HS-27A (cell line): ENCODE data around the gene ARFRP1.

Experiments
- DNase-seq: peaks from one replicate; pipeline ENCODE4 v3.0.0-alpha.2; 2012; ENCODE audit warnings: low read depth, missing footprints

Gene ARFRP1

DNA sequence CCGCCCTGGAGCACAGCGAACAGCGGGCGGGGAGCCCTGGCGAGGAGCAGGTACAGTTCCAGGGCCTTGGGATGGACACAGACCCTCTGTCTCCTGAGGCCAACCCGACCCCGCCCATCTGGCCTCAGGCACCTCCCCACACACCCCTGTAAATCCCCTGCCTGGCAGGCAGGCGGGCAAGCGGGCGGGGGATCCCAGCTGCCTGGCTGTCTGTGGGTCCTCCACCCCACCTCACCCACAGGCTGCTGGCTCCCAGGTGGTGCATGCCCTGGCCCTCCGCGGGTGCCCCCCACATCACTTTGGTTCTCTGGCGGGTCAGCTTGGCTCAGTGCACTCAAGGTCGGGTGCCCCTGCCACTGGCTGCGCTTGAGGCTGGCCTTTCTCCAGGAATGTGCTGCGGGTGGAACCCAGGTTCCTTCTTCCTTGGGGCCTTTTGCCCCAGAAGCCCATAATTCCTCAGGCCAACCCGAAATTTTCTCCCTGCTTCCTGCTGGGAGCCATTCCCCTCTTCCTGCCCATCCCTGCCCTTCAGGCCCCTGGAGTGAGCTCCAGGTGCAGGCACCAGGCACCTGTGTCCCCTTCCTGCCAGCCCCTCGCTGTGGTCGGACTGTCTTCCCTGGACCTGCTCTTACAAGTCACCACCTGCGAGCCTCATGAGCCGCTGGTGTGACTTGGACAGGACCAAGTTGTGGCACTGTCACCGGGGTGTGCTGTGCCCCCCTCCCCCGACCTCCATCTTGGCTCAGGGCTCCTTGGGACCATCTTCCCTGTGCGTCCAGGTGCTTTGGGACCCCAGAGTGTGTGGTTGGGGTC lies 16.7 kb downstream of the ARFRP1 start:
- no peak for DNase-seq

- DNase-seq = no peak
Measured at GRCh38 chr20:63690003-63690897, 17.5 kb downstream of the ARFRP1 start.

DNA sequence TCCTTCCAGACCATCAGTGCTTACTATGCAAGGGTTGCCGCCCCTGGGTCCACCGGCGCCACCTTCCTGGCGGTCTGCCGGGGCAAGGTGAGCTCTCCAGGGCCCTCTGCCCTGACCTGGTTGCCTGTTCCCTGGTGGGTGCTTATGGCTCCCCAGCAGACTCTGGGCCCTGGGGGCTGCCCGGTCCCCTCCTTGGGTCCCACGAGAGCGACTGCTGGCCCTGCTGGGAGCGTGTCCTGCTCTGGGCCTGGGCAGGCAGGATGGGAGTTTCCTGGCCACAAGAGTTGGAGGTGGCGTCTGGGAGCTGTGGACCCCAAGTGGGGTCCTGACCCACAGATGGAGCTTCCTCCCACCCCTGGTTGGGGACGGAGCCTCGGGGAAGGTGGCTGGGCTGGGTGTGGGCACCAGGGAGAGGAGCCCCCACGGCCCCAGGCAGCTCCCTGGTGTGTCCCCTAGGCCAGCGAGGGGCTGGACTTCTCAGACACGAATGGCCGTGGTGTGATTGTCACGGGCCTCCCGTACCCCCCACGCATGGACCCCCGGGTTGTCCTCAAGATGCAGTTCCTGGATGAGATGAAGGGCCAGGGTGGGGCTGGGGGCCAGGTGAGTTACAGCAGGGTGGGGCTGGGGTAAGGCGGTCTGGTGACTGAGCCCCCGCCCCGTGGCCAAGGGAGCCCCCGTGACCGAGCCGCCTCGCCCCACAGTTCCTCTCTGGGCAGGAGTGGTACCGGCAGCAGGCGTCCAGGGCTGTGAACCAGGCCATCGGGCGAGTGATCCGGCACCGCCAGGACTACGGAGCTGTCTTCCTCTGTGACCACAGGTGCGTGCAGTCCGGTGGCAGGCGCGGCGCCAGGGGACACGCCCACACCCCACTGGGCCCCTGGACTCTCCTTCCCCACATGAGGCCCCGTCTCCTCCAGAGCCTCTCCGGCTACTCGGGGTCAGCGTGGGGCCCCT lies 18.5 kb downstream of the ARFRP1 start:
- no peak for DNase-seq

DNA sequence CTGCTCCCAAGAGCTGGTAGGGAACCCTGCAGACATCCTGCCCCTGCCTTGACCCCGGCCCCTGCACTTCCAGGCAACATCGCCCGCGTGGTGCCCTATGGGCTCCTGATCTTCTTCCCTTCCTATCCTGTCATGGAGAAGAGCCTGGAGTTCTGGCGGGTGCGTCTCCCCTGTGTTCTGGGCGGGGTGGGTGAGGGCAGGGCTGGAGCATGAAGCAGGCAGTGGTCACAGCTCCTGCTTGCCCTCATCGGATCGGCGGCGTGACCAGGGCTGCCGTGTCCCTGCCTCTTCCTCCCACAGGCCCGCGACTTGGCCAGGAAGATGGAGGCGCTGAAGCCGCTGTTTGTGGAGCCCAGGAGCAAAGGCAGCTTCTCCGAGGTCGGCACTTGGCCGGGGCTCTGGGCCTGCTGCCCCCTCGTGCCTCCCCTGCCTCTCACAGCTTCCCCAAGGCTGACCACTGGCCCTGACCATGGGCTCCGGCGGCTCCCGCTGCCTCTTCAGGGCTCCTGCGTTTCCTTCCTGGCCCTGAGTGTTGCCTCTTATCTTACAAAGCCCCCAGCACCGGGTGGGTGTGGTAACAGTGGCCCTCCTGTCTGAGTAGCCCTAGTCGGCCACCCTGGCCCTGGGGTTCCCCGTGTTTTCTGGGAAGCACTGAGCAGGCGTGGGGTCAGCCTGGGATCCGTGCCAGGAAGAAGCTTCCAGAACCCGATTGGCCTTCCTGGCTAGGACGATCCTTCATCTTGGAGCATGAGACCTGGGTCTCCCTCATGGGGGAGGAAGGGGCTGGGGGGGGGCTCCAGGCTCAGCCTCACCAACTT lies 19.3 kb downstream of the ARFRP1 start:
- no peak for DNase-seq

DNA sequence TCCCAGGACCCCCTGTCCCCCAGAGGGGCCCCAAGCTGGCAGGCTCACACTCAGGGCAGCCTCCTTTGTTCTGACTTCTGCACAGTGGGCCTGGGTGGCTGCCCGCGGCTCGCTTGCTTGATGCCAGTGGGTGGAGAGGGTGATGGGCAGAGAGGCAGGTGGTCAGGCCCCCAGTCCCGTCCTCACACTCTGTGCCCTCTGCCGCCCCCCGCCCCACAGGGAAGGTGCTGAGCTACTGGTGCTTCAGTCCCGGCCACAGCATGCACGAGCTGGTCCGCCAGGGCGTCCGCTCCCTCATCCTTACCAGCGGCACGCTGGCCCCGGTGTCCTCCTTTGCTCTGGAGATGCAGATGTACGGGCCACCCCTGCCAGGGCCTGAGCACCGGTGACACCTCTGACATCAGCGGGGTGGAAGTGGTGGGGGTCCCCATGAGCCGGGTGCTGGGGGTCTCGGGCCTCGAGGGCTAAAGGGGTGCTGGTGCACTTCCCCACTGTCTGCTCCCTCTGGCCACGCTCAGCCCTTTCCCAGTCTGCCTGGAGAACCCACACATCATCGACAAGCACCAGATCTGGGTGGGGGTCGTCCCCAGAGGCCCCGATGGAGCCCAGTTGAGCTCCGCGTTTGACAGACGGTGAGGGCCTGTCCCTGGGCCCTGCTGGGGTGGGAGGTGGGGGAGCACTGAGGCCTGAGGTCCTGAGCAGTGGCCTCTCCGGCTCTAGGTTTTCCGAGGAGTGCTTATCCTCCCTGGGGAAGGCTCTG lies 20.2 kb downstream of the ARFRP1 start:
- DNase-seq = no peak

- DNase-seq = peak; percentile 38
Measured at GRCh38 chr20:63686492-63687321, 21.1 kb downstream of the ARFRP1 start.

DNA sequence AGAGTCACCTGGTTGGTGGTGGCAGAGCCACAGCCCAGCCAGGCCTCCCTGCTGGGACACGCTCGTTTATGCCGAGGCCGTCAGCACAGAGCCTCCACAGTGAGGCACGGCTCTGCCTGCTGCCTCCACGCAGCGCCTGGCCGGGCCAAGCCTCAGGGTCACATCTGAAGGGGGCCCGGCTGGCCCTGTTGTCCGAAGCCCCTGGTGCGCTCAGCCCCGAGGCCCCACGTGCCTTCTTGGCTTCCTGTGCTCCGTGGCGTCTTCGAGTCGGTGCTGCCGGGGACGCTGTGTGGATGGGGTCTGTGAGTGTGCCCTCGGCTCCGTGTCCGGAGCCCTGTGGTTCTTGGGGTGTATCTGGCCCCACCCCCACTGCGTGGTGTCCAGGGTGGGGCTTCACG lies 21.7 kb downstream of the ARFRP1 start:
- no peak for DNase-seq

DNA sequence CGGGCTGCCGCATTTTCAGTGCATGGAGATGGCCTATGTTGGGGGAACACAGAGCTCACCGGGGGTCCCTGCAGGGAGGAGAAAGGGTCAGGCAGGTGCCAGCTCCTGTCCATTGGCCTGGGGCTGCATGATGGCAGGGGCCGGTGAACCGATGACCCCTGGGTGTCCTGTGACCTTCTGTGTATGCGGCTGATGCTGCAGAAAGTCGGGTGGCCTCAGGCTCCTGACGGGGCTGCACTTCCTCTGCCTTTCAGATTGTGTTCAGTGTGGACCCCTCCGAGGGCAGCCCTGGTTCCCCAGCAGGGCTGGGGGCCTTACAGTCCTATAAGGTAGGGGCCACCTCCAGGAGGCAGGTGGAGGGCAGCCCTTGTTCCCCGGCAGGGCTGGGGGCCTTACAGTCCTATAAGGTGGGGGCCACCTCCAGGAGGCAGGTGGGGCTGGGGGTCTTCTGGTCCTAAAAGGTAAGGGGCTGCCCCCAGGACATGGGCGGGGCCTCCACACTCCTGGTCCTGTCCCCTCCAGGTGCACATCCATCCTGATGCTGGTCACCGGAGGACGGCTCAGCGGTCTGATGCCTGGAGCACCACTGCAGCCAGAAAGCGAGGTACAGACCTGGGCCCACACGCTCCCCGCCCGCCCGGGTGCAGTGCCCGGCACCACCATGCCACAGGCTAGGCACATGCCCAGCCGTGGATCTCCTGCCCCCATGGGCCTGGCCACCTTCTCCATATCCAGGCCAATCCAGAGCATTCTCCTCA lies 22.3 kb downstream of the ARFRP1 start:
- no peak for DNase-seq

GRCh38 chr20:63682384-63683139 lies 25.2 kb downstream of the ARFRP1 start:
- DNase-seq = peak; percentile 96

GRCh38 chr20:63681609-63682142 lies 26.1 kb downstream of the ARFRP1 start:
- no peak for DNase-seq

- DNase-seq = no peak
Measured at GRCh38 chr20:63680857-63681608, 26.7 kb downstream of the ARFRP1 start.

- no peak for DNase-seq
Measured at GRCh38 chr20:63680427-63680826, 27.3 kb downstream of the ARFRP1 start.

DNA sequence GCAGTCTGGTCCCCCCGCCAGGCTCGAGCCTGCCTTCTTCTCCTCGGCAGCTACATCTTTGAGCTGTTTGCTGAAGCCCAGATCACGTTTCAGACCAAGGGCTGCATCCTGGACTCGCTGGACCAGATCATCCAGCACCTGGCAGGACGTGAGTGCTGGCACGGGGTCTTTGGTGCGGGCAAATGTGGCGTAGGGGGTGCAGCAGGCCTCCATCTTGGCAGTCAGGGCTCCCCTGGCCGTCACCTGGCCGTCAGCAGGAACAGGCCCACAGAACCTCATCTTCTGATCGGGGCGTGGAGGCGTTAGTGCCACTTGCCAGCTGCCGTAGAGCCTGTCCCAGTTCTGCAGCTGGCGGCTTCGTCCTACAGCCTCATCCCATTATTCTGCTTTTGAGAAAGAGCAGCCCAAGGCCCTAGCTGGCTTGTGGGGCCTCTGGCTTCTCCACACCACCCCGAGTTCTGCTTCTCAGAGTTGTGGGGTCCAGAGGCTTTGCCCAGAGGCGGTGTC lies 27.9 kb downstream of the ARFRP1 start:
- no peak for DNase-seq

DNA sequence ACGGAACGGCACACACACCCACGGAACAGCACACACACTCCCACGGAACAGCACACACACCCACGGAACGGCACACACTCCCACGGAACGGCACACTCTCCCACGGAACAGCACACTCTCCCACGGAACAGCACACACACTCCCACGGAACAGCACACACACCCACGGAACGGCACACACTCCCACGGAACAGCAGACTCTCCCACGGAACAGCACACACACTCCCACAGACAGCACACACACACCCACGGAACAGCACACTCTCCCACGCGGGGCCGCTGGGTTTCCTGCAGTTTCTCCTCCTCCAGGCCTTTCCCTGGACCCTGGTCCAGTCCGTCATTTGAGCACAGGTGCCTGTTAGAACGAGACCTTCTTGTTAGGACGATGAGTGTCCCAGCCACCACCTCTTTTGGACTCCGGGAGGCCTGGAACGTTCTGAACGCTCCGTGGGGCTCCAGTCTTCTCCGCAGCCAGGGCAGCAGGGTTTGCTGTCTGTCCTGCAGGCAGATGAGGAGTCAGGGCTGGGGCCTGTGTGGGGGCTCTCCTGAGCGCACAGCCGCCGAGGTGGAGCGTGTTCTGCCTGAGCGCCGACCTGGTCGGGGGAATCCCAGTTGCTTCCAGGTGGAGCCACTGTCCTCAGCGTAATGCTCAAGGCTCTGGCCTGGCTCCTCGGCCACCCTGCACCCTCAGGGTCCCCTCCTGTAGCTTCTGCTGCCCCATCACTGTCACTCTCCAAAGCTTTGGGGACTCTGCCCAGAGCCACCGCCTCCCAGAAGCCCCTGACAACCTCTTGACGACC lies 28.9 kb downstream of the ARFRP1 start:
- DNase-seq = no peak

GRCh38 chr20:63678071-63678470 lies 29.7 kb downstream of the ARFRP1 start:
- no peak for DNase-seq
